NCI-H1105 (cell line): ENCODE results near the gene NTN4.
A peak's percentile ranks its signal among the peaks of the same experiment; 100 is the strongest.
"Not testable (repeated sequence)": the region's sequence is repeated elsewhere in the genome, so short reads cannot be mapped to it uniquely, and the experiment has no call there.

Experiments used
- DNase-seq: peaks from one replicate; lab custom pipeline; 2025; lab: John Stamatoyannopoulos, UW

Gene NTN4

GRCh38 chr12:95790033-95790916, at the start of gene NTN4:
TSS of gene NTN4 (minus strand) at chr12:95790764. CDS start at chr12:95790309, 455 bp downstream.
- peak; percentile 40 for DNase-seq

GRCh38 chr12:95838125-95838524, 47.6 kb upstream of the NTN4 start:
- peak; percentile 65 for DNase-seq

- DNase-seq = no peak
These were observed 46.9 kb upstream of the NTN4 start for GRCh38 chr12:95837240-95838038.

- DNase-seq = no peak
These were observed 46.2 kb upstream of the NTN4 start for GRCh38 chr12:95836630-95837239.

- peak; percentile 64 for DNase-seq
These were observed 45.6 kb upstream of the NTN4 start for GRCh38 chr12:95836185-95836609.

GRCh38 chr12:95834572-95834971, 44.0 kb upstream of the NTN4 start:
- no peak for DNase-seq

- DNase-seq = no peak
These were observed 39.9 kb upstream of the NTN4 start for GRCh38 chr12:95830335-95831089.

GRCh38 chr12:95829395-95829794, 38.8 kb upstream of the NTN4 start:
- no peak for DNase-seq

- DNase-seq = peak; percentile 83
These were observed 29.6 kb upstream of the NTN4 start for GRCh38 chr12:95820096-95820703.

GRCh38 chr12:95815632-95816212, 25.2 kb upstream of the NTN4 start:
- peak; percentile 9 for DNase-seq

- not testable (repeated sequence) for DNase-seq
These were observed 21.6 kb upstream of the NTN4 start for GRCh38 chr12:95812155-95812554.

GRCh38 chr12:95810411-95810810, 19.8 kb upstream of the NTN4 start:
- DNase-seq = no peak

- no peak for DNase-seq
These were observed 18.6 kb upstream of the NTN4 start for GRCh38 chr12:95809000-95809680.

GRCh38 chr12:95808146-95808545, 17.6 kb upstream of the NTN4 start:
- no peak for DNase-seq

GRCh38 chr12:95805864-95806671, 15.5 kb upstream of the NTN4 start:
- DNase-seq = no peak

- no peak for DNase-seq
These were observed 13.7 kb upstream of the NTN4 start for GRCh38 chr12:95804291-95804690.

- no peak for DNase-seq
These were observed 13.3 kb upstream of the NTN4 start for GRCh38 chr12:95803817-95804216.

GRCh38 chr12:95802482-95803270, 12.1 kb upstream of the NTN4 start:
- no peak for DNase-seq

- DNase-seq = no peak
These were observed 6.4 kb upstream of the NTN4 start for GRCh38 chr12:95796982-95797289.
